ENCODE measurements around the gene NHSL1. TPM values are rescaled to one million over a fixed set of nuclear protein-coding genes. Genes with fewer than 3 reads are reported as not detected.

NHSL1 gene
- total and polyA plus RNA-seq, 2 donors (not counting 3 experiments of a cell fraction or from before 2014, with no cell fraction given) = 24.8 to 55.0 TPM

DNA sequence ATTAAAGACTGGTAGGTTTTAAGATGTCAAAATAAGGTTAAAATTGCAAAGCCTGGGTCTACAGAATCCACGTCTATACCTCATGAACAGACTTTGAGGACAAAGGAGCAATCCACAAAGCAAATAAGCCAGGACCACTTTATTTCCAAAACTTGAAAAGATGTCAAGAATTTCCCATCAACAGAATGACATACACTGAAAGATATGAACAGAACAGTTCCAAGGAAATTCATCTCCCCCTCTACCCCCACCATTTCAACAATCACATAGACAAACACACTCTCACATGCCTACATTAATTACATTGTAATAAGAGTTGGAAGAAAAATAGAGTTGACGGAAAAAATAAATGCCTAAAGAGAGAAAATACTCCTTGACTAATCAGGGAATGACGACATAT, 45.2 kb upstream of the NHSL1 start:
- peak; percentile 30 for DNase-seq (ENCODE audit: low read depth, low spot score)
- Histone ChIP-seq H3K36me3 (ENCODE audit: control insufficient read depth in 2 of 2, extremely low read depth in 1 of 2, insufficient read depth in 2 of 2, low read length in 2 of 2) (no peaks in the 10 kb centered on the region), H3K9ac (replicated peaks; ENCODE audit: extremely low read depth, insufficient read depth, low read length) (peak overlapping the region; percentile 62), H3K4me1 (ENCODE audit: control insufficient read depth, extremely low read depth, insufficient read depth, low read length) (peaks cover 61% of the 10 kb centered on the region), H3K9me1 (replicated peaks; ENCODE audit: control insufficient read depth, extremely low read depth, insufficient read depth, low read length) (no peaks in the 10 kb centered on the region), H3K27ac (ENCODE audit: insufficient read depth, low read depth, low read length) (peak overlapping the region; percentile 94), H3K27me3 (ENCODE audit: control insufficient read depth in 2 of 2, insufficient read depth in 2 of 2, low read length in 2 of 2) (no peaks in the 10 kb centered on the region), H2AFZ (ENCODE audit: low read depth, low read length) (no peak overlapping the region), H3K4me2 (ENCODE audit: insufficient read depth, low read length) (peak overlapping the region; percentile 81), H3K4me3 (replicated peaks in 1 of 3; ENCODE audit: insufficient read depth in 1 of 3, low read depth in 1 of 3, low read length in 3 of 3) (peak overlapping the region; percentile 37 to 76 (median 40)), H4K20me1 (replicated peaks; ENCODE audit: control insufficient read depth, extremely low read depth, insufficient read depth, low read length) (no peaks in the 10 kb centered on the region), H3K9me3 (replicated peaks; ENCODE audit: control insufficient read depth, insufficient read depth, low read length) (no peaks in the 10 kb centered on the region), H3K79me2 (ENCODE audit: control insufficient read depth, insufficient read depth, low read length) (peaks cover 77% of the 10 kb centered on the region)
- CTCF ChIA-PET = interaction anchor here (1.0 to 1.5 kb wide), 4 partner anchors 16 to 45 kb away, joined by 3 to 7 read pairs (median 6); no protein-coding TSS in a partner anchor
- dilution Hi-C loops (cut with MboI; ENCODE audit: extremely low pct_ligation_motif_present, low sequenced_read_pairs) = no loop called here
- no peak for FAIRE-seq
- intact Hi-C loops (cut with micrococcal nuclease) = loop anchor here (2.0 kb wide), 1 partner anchor 28 kb away; no protein-coding TSS in a partner anchor
- POLR2A ChIA-PET = no interaction called here
- BruUV-seq (replicated peaks) = no TSS peak
- no peak for TF ChIP-seq MYC (IDR thresholded peaks at IDR 0.05; ENCODE audit: low read depth, low read length)
- TF ChIP-seq POLR2A (IDR thresholded peaks at IDR 0.05; ENCODE audit: low read depth, low read length) = no peak
- TF ChIP-seq, protein P1, sequence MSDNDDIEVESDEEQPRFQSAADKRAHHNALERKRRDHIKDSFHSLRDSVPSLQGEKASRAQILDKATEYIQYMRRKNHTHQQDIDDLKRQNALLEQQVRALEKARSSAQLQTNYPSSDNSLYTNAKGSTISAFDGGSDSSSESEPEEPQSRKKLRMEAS (IDR thresholded peaks at IDR 0.05; ENCODE audit: insufficient read depth, insufficient read length) = no peak
- no peak for TF ChIP-seq GATA2 (IDR thresholded peaks at IDR 0.05; ENCODE audit: insufficient read depth, insufficient read length, low read depth, low read length)
- no peak for TF ChIP-seq EZH2 (IDR thresholded peaks at IDR 0.05; ENCODE audit: borderline replicate concordance, low read depth, low read length, severe bottlenecking)
- no peak for TF ChIP-seq JUN (IDR thresholded peaks at IDR 0.05; ENCODE audit: borderline replicate concordance, insufficient read depth, insufficient read length, low read depth)
- no peak for TF ChIP-seq POLR2AphosphoS5 (IDR thresholded peaks at IDR 0.05; ENCODE audit: insufficient read depth, low read depth, low read length)
- TF ChIP-seq, protein P2, sequence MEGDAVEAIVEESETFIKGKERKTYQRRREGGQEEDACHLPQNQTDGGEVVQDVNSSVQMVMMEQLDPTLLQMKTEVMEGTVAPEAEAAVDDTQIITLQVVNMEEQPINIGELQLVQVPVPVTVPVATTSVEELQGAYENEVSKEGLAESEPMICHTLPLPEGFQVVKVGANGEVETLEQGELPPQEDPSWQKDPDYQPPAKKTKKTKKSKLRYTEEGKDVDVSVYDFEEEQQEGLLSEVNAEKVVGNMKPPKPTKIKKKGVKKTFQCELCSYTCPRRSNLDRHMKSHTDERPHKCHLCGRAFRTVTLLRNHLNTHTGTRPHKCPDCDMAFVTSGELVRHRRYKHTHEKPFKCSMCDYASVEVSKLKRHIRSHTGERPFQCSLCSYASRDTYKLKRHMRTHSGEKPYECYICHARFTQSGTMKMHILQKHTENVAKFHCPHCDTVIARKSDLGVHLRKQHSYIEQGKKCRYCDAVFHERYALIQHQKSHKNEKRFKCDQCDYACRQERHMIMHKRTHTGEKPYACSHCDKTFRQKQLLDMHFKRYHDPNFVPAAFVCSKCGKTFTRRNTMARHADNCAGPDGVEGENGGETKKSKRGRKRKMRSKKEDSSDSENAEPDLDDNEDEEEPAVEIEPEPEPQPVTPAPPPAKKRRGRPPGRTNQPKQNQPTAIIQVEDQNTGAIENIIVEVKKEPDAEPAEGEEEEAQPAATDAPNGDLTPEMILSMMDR (IDR thresholded peaks at IDR 0.05; ENCODE audit: extremely low read depth in 1 of 2, insufficient read depth in 1 of 2, low read depth in 1 of 2, low read length in 2 of 2) = no peak
- TF ChIP-seq FOS (IDR thresholded peaks at IDR 0.05; ENCODE audit: borderline replicate concordance, insufficient read depth, low read length) = no peak

All from endothelial cell of umbilical vein (primary cell).